IMR-90 (cell line): ENCODE data around the gene IL12RB2. TPM values are rescaled to one million over a fixed set of nuclear protein-coding genes. Genes with fewer than 3 reads are reported as not detected.

ENCODE experiments used
- ATAC-seq: fragments of 200-7000 bp; cut with Tn5 transposase; 2 replicates; pipeline ENCODE4 v1.9.1; 2020; ENCODE audit warnings: low read depth, mild to moderate bottlenecking, moderate library complexity
- BruUV-seq: library from RNA; stranded (reverse); fragments of 400-500 nt; replicated peaks from 2 replicates; lab custom pipeline; 2021; lab: Mats Ljungman, UMichigan
- CTCF ChIA-PET: fragments of 300-600 bp; formaldehyde crosslinking; extraction: SDS; loops from one replicate; lab custom pipeline; 2021; ENCODE audit warnings: antibody characterized with exemption; lab: Yijun Ruan, JAX
- POLR2A ChIA-PET: fragments of 300-600 bp; sonication (Branson Sonifier 250); formaldehyde crosslinking; loops from one replicate; lab custom pipeline; 2022; ENCODE audit warnings: antibody characterized with exemption; ENCODE audit not compliant: unreplicated experiment; lab: Charles Lee
- DNase-seq: peaks from one replicate; pipeline ENCODE4 v3.0.0; 2013
- H2AFZ ChIP-seq: replicated peaks from 2 replicates; pipeline ENCODE3; 2013; ENCODE audit warnings: low read length, mild to moderate bottlenecking; ENCODE audit not compliant: poor library complexity
- H2AK5ac ChIP-seq: 2 replicates; pipeline ENCODE4 v1.6.1; 2013; ENCODE audit warnings: low read depth, low read length, inconsistent platforms
- H2AK9ac ChIP-seq: replicated peaks from 2 replicates; pipeline ENCODE3; 2013; ENCODE audit warnings: mild to moderate bottlenecking, low read depth, low read length, moderate library complexity; ENCODE audit not compliant: poor library complexity
- H2BK120ac ChIP-seq: 2 replicates; pipeline ENCODE4 v1.6.1; 2013; ENCODE audit warnings: low read depth, low read length, inconsistent platforms
- H2BK15ac ChIP-seq: 3 replicates; pipeline ENCODE4 v1.6.1; 2013; ENCODE audit warnings: low read depth, low read length, inconsistent platforms
- H2BK20ac ChIP-seq: 2 replicates; pipeline ENCODE4 v1.6.1; 2013; ENCODE audit warnings: low read depth, mild to moderate bottlenecking, inconsistent platforms, low read length, moderate library complexity
- H2BK5ac ChIP-seq: 2 replicates; pipeline ENCODE4 v1.6.1; 2013; ENCODE audit warnings: mild to moderate bottlenecking, low read depth, low read length, inconsistent platforms; ENCODE audit not compliant: poor library complexity, severe bottlenecking
- H3K14ac ChIP-seq: replicated peaks from 2 replicates; pipeline ENCODE4 v1.6.1; 2013; ENCODE audit warnings: low read depth, low read length, inconsistent platforms
- H3K18ac ChIP-seq: 2 replicates; pipeline ENCODE4 v1.6.1; 2013; ENCODE audit warnings: low read depth, low read length, control low read depth
- H3K23ac ChIP-seq: 2 replicates; pipeline ENCODE4 v1.6.1; 2013; ENCODE audit warnings: low read depth, low read length, inconsistent platforms
- H3K27ac ChIP-seq: 2 replicates; pipeline ENCODE4 v1.5.1; 2013; ENCODE audit warnings: mild to moderate bottlenecking, control low read depth, low read length; ENCODE audit not compliant: insufficient read depth
- H3K27me3 ChIP-seq: 2 replicates; pipeline ENCODE4 v1.6.1; 2013; ENCODE audit warnings: low read length; ENCODE audit not compliant: control insufficient read depth, insufficient read depth
- H3K36me3 ChIP-seq: 2 replicates; pipeline ENCODE4 v1.6.1; 2013; ENCODE audit warnings: low read length, mixed read lengths; ENCODE audit not compliant: control insufficient read depth, insufficient read depth
- H3K4ac ChIP-seq: 2 replicates; pipeline ENCODE4 v1.6.1; 2013; ENCODE audit warnings: low read depth, low read length, inconsistent platforms
- H3K4me1 ChIP-seq: 2 replicates; pipeline ENCODE4 v1.6.1; 2013; ENCODE audit warnings: low read length, mixed read lengths; ENCODE audit not compliant: control insufficient read depth, insufficient read depth
- H3K4me2 ChIP-seq: 2 replicates; pipeline ENCODE4 v1.6.1; 2013; ENCODE audit warnings: low read depth, mild to moderate bottlenecking, control low read depth, low read length, moderate library complexity
- H3K4me3 ChIP-seq: 2 replicates; pipeline ENCODE4 v1.5.1; 2013; ENCODE audit warnings: low read depth, mild to moderate bottlenecking, control low read depth, low read length, moderate library complexity; ENCODE audit not compliant: insufficient read depth
- H3K56ac ChIP-seq: 2 replicates; pipeline ENCODE4 v1.6.1; 2013; ENCODE audit warnings: low read length, inconsistent platforms; ENCODE audit not compliant: insufficient read depth; ENCODE audit errors: extremely low read depth
- H3K79me1 ChIP-seq, 2 experiments: 2 replicates each; pipeline ENCODE4 v1.6.1; 2013; ENCODE audit warnings: low read length in 2 of 2, inconsistent platforms in 1 of 2, low read depth in 1 of 2
- H3K9ac ChIP-seq: 2 replicates; pipeline ENCODE4 v1.6.1; 2013; ENCODE audit warnings: low read depth, low read length, control low read depth
- H3K9me1 ChIP-seq: 2 replicates; pipeline ENCODE4 v1.6.1; 2013; ENCODE audit warnings: low read length, inconsistent platforms; ENCODE audit not compliant: insufficient read depth
- H3K9me3 ChIP-seq: 2 replicates; pipeline ENCODE4 v1.6.1; 2013; ENCODE audit warnings: low read length; ENCODE audit not compliant: control insufficient read depth, insufficient read depth
- H4K20me1 ChIP-seq: 2 replicates; pipeline ENCODE4 v1.6.1; 2013; ENCODE audit warnings: low read length, inconsistent platforms; ENCODE audit not compliant: insufficient read depth
- H4K5ac ChIP-seq: 2 replicates; pipeline ENCODE4 v1.6.1; 2013; ENCODE audit warnings: mild to moderate bottlenecking, low read depth, low read length, control low read depth
- H4K8ac ChIP-seq, 2 experiments: 2 replicates each; pipeline ENCODE4 v1.6.1; 2013; ENCODE audit warnings: low read depth in 2 of 2, low read length in 2 of 2, control low read depth in 1 of 2, inconsistent platforms in 1 of 2
- H4K91ac ChIP-seq: 2 replicates; pipeline ENCODE4 v1.6.1; 2013; ENCODE audit warnings: low read depth, low read length, inconsistent platforms; ENCODE audit not compliant: insufficient read depth
- BHLHE40 ChIP-seq: fragments of 150-350 bp; IDR thresholded peaks from 2 replicates; pipeline ENCODE4 v1.6.1; 2016; ENCODE audit warnings: mild to moderate bottlenecking, low read depth, low read length
- CTCF ChIP-seq: conservative IDR thresholded peaks from 2 replicates; pipeline ENCODE4 v1.5.1; 2012; ENCODE audit warnings: mild to moderate bottlenecking, low read depth, low read length, improper control_type of control experiment
- ELK1 ChIP-seq: fragments of 150-350 bp; IDR thresholded peaks from 2 replicates; pipeline ENCODE4 v1.6.1; 2016; ENCODE audit warnings: low read depth, mild to moderate bottlenecking, low read length, moderate library complexity, borderline replicate concordance
- FOS ChIP-seq: fragments of 150-350 bp; IDR thresholded peaks from 2 replicates; pipeline ENCODE4 v1.6.1; 2016; ENCODE audit warnings: low read depth, low read length
- MAFK ChIP-seq: IDR thresholded peaks from 2 replicates; pipeline ENCODE4 v1.6.1; 2012; ENCODE audit warnings: low read depth, low read length, improper control_type of control experiment
- MAZ ChIP-seq: IDR thresholded peaks from 2 replicates; pipeline ENCODE4 v1.6.1; 2012; ENCODE audit warnings: low read depth, mild to moderate bottlenecking, low read length, improper control_type of control experiment, moderate library complexity, borderline replicate concordance
- MXI1 ChIP-seq: IDR thresholded peaks from 2 replicates; pipeline ENCODE4 v1.6.1; 2012; ENCODE audit warnings: low read depth, mild to moderate bottlenecking, low read length, moderate library complexity, borderline replicate concordance
- NFE2L2 ChIP-seq: fragments of 150-350 bp; IDR thresholded peaks from 2 replicates; pipeline ENCODE4 v1.6.1; 2016; ENCODE audit warnings: low read depth, mild to moderate bottlenecking, low read length
- POLR2A ChIP-seq: IDR thresholded peaks from 2 replicates; pipeline ENCODE4 v1.6.1; 2012; ENCODE audit warnings: mild to moderate bottlenecking, low read depth, low read length
- RAD21 ChIP-seq: IDR thresholded peaks from 2 replicates; pipeline ENCODE4 v1.6.1; 2012; ENCODE audit warnings: low read length, improper control_type of control experiment
- RCOR1 ChIP-seq: IDR thresholded peaks from 2 replicates; pipeline ENCODE4 v1.6.1; 2012; ENCODE audit warnings: mild to moderate bottlenecking, low read length, improper control_type of control experiment; ENCODE audit not compliant: insufficient replicate concordance
- SMC3 ChIP-seq: fragments of 150-350 bp; IDR thresholded peaks from 2 replicates; pipeline ENCODE4 v1.6.1; 2016; ENCODE audit warnings: low read depth, mild to moderate bottlenecking, antibody characterized with exemption, low read length, moderate library complexity
- USF2 ChIP-seq: fragments of 150-350 bp; IDR thresholded peaks from 2 replicates; pipeline ENCODE4 v1.6.1; 2017; ENCODE audit warnings: mild to moderate bottlenecking, antibody characterized with exemption, low read length, low read depth
- WGBS, 2 experiments: methylation state at CpG; one replicate each; pipeline versions ENCODE4 v1.1.5 to v1.1.7; 2013; ENCODE audit warnings: missing lambda C conversion rate in 2 of 2; ENCODE audit not compliant: insufficient read length in 1 of 2; ENCODE audit errors: extremely low coverage in 2 of 2; 5-methylcytosine and 5-hydroxymethylcytosine counted together
- dilution Hi-C: fragments of 300-500 bp; cut with HindIII; formaldehyde crosslinking; loops from one replicate; pipeline ENCODE4 v1.14.3; 2018; ENCODE audit warnings: low sequenced_read_pairs; ENCODE audit not compliant: unreplicated experiment
- in situ Hi-C: fragments of 300-500 bp; cut with MboI; formaldehyde crosslinking; loops from 3 replicates; pipeline ENCODE4 v1.14.3; 2019; ENCODE audit warnings: low sequenced_read_pairs, inconsistent platforms, mixed read lengths
- intact Hi-C: fragments of 100-400 bp; cut with micrococcal nuclease; formaldehyde crosslinking; loops from 2 replicates; pipeline ENCODE4 v1.10.0; 2022
- polyA plus RNA-seq, 3 experiments: library from polyadenylated mRNA; depleted of rRNA; stranded (reverse); fragments of >200 nt; gene quantifications; 2 replicates each; pipeline ENCODE4 v1.2.3, GENCODE V29; 2012; ENCODE audit warnings: low replicate concordance in 1 of 3
- total RNA-seq: library from RNA; depleted of rRNA; stranded (reverse); fragments of >200 nt; gene quantifications from 2 replicates; pipeline ENCODE4 v1.2.3, GENCODE V29; 2012

Gene IL12RB2
- total and polyA plus RNA-seq, 2 of the 4 experiments (the other 2 are of a cell fraction) = not detected

GRCh38 chr1:67436511-67437055 is 128.9 kb downstream of the IL12RB2 start:
- POLR2A ChIA-PET = no interaction called here
- TF ChIP-seq SMC3 (no peak), MAZ (no peak), USF2 (no peak), CTCF (no peak), MAFK (no peak), NFE2L2 (no peak), ELK1 (no peak), BHLHE40 (no peak), RAD21 (no peak), POLR2A (no peak), RCOR1 (no peak), FOS (no peak), MXI1 (no peak)

More at GRCh38 chr1:67436511-67437055, 128.9 kb downstream of the IL12RB2 start:
- H3K56ac ChIP-seq = no peak overlapping the region
- H2AK9ac ChIP-seq = no peak overlapping the region
- no peak overlapping the region for H2BK20ac ChIP-seq
- dilution Hi-C loops (no loop called here), in situ Hi-C loops (no loop called here), intact Hi-C loops (no loop called here)
- no peaks in the 10 kb centered on the region for H3K9me3 ChIP-seq
- no peaks in the 10 kb centered on the region for H3K27me3 ChIP-seq
- no peak overlapping the region for H2BK15ac ChIP-seq
- no peak overlapping the region for H2AK5ac ChIP-seq
- H3K36me3 ChIP-seq = no peaks in the 10 kb centered on the region
- CTCF ChIA-PET = interaction anchor here (0.6 to 0.7 kb wide), 3 partner anchors 10 to 68 kb away, joined by 3 to 5 read pairs (median 5); no protein-coding TSS in a partner anchor
- no peak overlapping the region for H2BK120ac ChIP-seq
- H4K91ac ChIP-seq = no peak overlapping the region
- no peaks in the 10 kb centered on the region for H3K79me1 ChIP-seq
- H3K14ac ChIP-seq = no peak overlapping the region
- no peak overlapping the region for H3K23ac ChIP-seq
- no CpG with 5 or more reads among the region's 4 CpGs for WGBS, 2 experiments
- DNase-seq (no peak), ATAC-seq (no peak)
- H4K20me1 ChIP-seq = no peaks in the 10 kb centered on the region
- no TSS peak for BruUV-seq
- H3K4me3 ChIP-seq = no peak overlapping the region
- H3K4me1 ChIP-seq = no peaks in the 10 kb centered on the region
- no peak overlapping the region for H2AFZ ChIP-seq
- H3K4me2 ChIP-seq = no peak overlapping the region
- no peak overlapping the region for H4K5ac ChIP-seq
- H3K27ac ChIP-seq = no peak overlapping the region
- H2BK5ac ChIP-seq = no peak overlapping the region
- no peaks in the 10 kb centered on the region; the same call in 1 of the 2 replicates for H3K9me1 ChIP-seq
- H4K8ac ChIP-seq = no peak overlapping the region
- H3K4ac ChIP-seq = no peak overlapping the region
- no peak overlapping the region for H3K18ac ChIP-seq
- no peak overlapping the region for H3K9ac ChIP-seq
